Neural cell (in vitro differentiated cells): ENCODE data around the gene MAMDC2. TPM values are rescaled to one million over a fixed set of nuclear protein-coding genes. Genes with fewer than 3 reads are reported as not detected.

Source experiments
- H2AFZ ChIP-seq: fragments of 200-600, 300-800 bp; sonication (generic), shearing (Covaris generic); 2 replicates; pipeline ENCODE4 v1.6.0; 2014; ENCODE audit warnings: low read depth, mild to moderate bottlenecking, antibody characterized with exemption, low read length, moderate library complexity
- H3F3A ChIP-seq: fragments of 200-600 bp; shearing (Covaris generic); 2 replicates; pipeline ENCODE4 v1.6.1; 2016; ENCODE audit warnings: mild to moderate bottlenecking, moderate library complexity, mixed read lengths, antibody characterized with exemption, low read length; ENCODE audit not compliant: insufficient read depth, poor library complexity, severe bottlenecking
- H3K27ac ChIP-seq: fragments of 200-600, 300-800 bp; sonication (generic), shearing (Covaris generic); 2 replicates; pipeline ENCODE4 v1.5.1; 2014; ENCODE audit warnings: mild to moderate bottlenecking, low read length, moderate library complexity
- H3K27me3 ChIP-seq: fragments of 300-800, 200-600 bp; sonication (generic), shearing (Covaris generic); 2 replicates; pipeline ENCODE4 v1.6.0; 2014; ENCODE audit warnings: mild to moderate bottlenecking, low read depth, low read length, moderate library complexity; ENCODE audit not compliant: insufficient read depth
- H3K36me3 ChIP-seq: fragments of 300-800, 200-600 bp; sonication (generic), shearing (Covaris generic); 2 replicates; pipeline ENCODE4 v1.5.1; 2014; ENCODE audit warnings: mild to moderate bottlenecking, antibody characterized with exemption, low read length, moderate library complexity; ENCODE audit not compliant: insufficient read depth
- H3K4me2 ChIP-seq: fragments of 300-800, 200-600 bp; sonication (generic), shearing (Covaris generic); 2 replicates; pipeline ENCODE4 v1.6.0; 2014; ENCODE audit warnings: mild to moderate bottlenecking, low read length
- H3K4me3 ChIP-seq: fragments of 300-800, 200-600 bp; sonication (generic), shearing (Covaris generic); 2 replicates; pipeline ENCODE4 v1.5.1; 2014; ENCODE audit warnings: mild to moderate bottlenecking, low read length, moderate library complexity
- H3K79me2 ChIP-seq: fragments of 200-600 bp; shearing (Covaris generic); replicated peaks from 2 replicates; pipeline ENCODE4 v1.6.0; 2014; ENCODE audit warnings: mild to moderate bottlenecking, low read length, moderate library complexity; ENCODE audit not compliant: insufficient read depth
- H3K9ac ChIP-seq: fragments of 300-800, 200-600 bp; sonication (generic), shearing (Covaris generic); 2 replicates; pipeline ENCODE4 v1.6.1; 2016; ENCODE audit warnings: mild to moderate bottlenecking, low read length, mixed read lengths
- H3K9me2 ChIP-seq: fragments of 200-600 bp; shearing (Covaris generic); 2 replicates; pipeline ENCODE4 v1.6.1; 2016; ENCODE audit warnings: mild to moderate bottlenecking, low read length, mixed read lengths; ENCODE audit not compliant: insufficient read depth
- H3K9me3 ChIP-seq: fragments of 200-600, 300-800 bp; sonication (generic), shearing (Covaris generic); 2 replicates; pipeline ENCODE4 v1.6.1; 2016; ENCODE audit warnings: mild to moderate bottlenecking, mixed run types, low read length, moderate library complexity, mixed read lengths
- H4K20me1 ChIP-seq: fragments of 200-600 bp; shearing (Covaris generic); 2 replicates; pipeline ENCODE4 v1.6.1; 2016; ENCODE audit warnings: mild to moderate bottlenecking, mixed run types; ENCODE audit not compliant: insufficient read depth
- CTCF ChIP-seq: fragments of 450-650 bp; IDR thresholded peaks from 2 replicates; pipeline ENCODE4 v1.5.1; 2014; ENCODE audit warnings: antibody characterized with exemption, mild to moderate bottlenecking, moderate library complexity; ENCODE audit not compliant: poor library complexity, severe bottlenecking
- EP300 ChIP-seq: fragments of 450-650 bp; conservative IDR thresholded peaks from 2 replicates; pipeline ENCODE4 v1.6.1; 2014; ENCODE audit warnings: antibody characterized with exemption, mild to moderate bottlenecking, moderate library complexity; ENCODE audit not compliant: poor library complexity, severe bottlenecking
- EZH2 ChIP-seq: fragments of 200-600, 300-800 bp; shearing (Covaris generic), sonication (generic); IDR thresholded peaks from 2 replicates; pipeline ENCODE4 v1.6.1; 2014; ENCODE audit warnings: antibody characterized with exemption, low read length, borderline replicate concordance, mild to moderate bottlenecking; ENCODE audit not compliant: insufficient read depth, poor library complexity, severe bottlenecking
- MXI1 ChIP-seq: fragments of 450-650 bp; conservative IDR thresholded peaks from 2 replicates; pipeline ENCODE4 v1.6.1; 2014; ENCODE audit warnings: antibody characterized with exemption, mild to moderate bottlenecking; ENCODE audit not compliant: poor library complexity, severe bottlenecking
- POLR2AphosphoS5 ChIP-seq: IDR thresholded peaks from 2 replicates; pipeline ENCODE4 v1.6.1; 2012
- RAD21 ChIP-seq: fragments of 450-650 bp; conservative IDR thresholded peaks from 2 replicates; pipeline ENCODE4 v1.6.1; 2014; ENCODE audit warnings: antibody characterized with exemption, mild to moderate bottlenecking, moderate library complexity
- SMC3 ChIP-seq: fragments of 450-650 bp; conservative IDR thresholded peaks from 2 replicates; pipeline ENCODE4 v1.6.1; 2014; ENCODE audit warnings: antibody characterized with exemption, mild to moderate bottlenecking, moderate library complexity; ENCODE audit not compliant: poor library complexity
- TAF1 ChIP-seq: IDR thresholded peaks from 2 replicates; pipeline ENCODE4 v1.6.1; 2012; ENCODE audit warnings: low read depth
- polyA plus RNA-seq: library from polyadenylated mRNA; depleted of rRNA; stranded (reverse); fragments of >200 nt; gene quantifications from 2 replicates; pipeline ENCODE4 v1.2.3, GENCODE V29; 2014
- TF ChIP-seq, protein P1 (sequence below): IDR thresholded peaks from 2 replicates; pipeline ENCODE4 v1.6.1; 2012; ENCODE audit warnings: borderline replicate concordance

The MAMDC2 gene
- polyA plus RNA-seq, 1 donor from 2014 or later = 0.30 TPM

GRCh38 chr9:70079417-70080037 lies 35.9 kb downstream of the MAMDC2 start:
- Histone ChIP-seq H3K27me3 (no peaks in the 10 kb centered on the region), H4K20me1 (no peaks in the 10 kb centered on the region), H3K9me2 (no peaks in the 10 kb centered on the region), H3K36me3 (no peaks in the 10 kb centered on the region), H3K79me2 (no peaks in the 10 kb centered on the region), H3F3A (no peaks in the 10 kb centered on the region), H3K4me2 (no peak overlapping the region), H3K9ac (no peak overlapping the region), H3K4me3 (no peak overlapping the region), H2AFZ (no peak overlapping the region), H3K9me3 (no peaks in the 10 kb centered on the region), H3K27ac (no peak overlapping the region)
- TF ChIP-seq MXI1 = no peak
- no peak for TF ChIP-seq EZH2
- TF ChIP-seq, protein P1, sequence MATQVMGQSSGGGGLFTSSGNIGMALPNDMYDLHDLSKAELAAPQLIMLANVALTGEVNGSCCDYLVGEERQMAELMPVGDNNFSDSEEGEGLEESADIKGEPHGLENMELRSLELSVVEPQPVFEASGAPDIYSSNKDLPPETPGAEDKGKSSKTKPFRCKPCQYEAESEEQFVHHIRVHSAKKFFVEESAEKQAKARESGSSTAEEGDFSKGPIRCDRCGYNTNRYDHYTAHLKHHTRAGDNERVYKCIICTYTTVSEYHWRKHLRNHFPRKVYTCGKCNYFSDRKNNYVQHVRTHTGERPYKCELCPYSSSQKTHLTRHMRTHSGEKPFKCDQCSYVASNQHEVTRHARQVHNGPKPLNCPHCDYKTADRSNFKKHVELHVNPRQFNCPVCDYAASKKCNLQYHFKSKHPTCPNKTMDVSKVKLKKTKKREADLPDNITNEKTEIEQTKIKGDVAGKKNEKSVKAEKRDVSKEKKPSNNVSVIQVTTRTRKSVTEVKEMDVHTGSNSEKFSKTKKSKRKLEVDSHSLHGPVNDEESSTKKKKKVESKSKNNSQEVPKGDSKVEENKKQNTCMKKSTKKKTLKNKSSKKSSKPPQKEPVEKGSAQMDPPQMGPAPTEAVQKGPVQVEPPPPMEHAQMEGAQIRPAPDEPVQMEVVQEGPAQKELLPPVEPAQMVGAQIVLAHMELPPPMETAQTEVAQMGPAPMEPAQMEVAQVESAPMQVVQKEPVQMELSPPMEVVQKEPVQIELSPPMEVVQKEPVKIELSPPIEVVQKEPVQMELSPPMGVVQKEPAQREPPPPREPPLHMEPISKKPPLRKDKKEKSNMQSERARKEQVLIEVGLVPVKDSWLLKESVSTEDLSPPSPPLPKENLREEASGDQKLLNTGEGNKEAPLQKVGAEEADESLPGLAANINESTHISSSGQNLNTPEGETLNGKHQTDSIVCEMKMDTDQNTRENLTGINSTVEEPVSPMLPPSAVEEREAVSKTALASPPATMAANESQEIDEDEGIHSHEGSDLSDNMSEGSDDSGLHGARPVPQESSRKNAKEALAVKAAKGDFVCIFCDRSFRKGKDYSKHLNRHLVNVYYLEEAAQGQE = no peak
- no peak for TF ChIP-seq EP300
- no peak for TF ChIP-seq CTCF
- no peak for TF ChIP-seq RAD21
- TF ChIP-seq TAF1 = no peak
- TF ChIP-seq SMC3 = no peak
- no peak for TF ChIP-seq POLR2AphosphoS5

DNA sequence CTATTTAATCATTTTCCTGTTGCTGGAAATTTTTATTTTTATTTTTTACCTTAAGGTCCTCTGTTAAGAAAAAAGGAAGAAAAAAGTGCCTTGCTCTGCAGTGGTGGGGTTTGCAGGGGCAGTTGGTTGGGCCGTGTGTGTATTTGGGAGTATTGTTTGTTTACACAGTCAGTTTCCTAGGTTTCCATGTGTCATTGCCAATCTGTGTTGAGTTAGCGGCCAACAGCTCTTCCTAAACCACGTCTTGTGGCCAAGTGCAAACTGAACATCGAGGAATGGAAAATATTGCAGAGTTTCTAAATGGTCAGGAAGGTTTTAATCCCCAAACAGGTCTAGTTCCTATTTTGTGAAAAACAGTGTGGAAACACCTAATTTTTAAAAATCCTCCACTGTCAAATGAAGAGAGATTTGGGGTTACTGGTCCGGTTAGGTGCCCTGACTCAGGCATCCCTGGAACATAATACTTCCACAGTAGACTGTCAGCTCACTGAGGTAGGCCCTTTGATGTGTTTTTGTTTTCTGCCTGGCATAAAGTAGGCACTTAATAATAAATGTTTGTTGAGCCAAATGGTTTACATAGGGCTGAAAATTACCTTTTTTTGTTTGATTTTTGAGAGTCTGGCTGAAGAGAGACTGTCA lies 37.0 kb downstream of the MAMDC2 start:
- no peak overlapping the region for H3K4me2 ChIP-seq
- no peak overlapping the region for H3K27ac ChIP-seq
- H4K20me1 ChIP-seq = no peaks in the 10 kb centered on the region
- H3K27me3 ChIP-seq = no peaks in the 10 kb centered on the region
- TF ChIP-seq CTCF = no peak
- no peak for TF ChIP-seq EP300
- TF ChIP-seq, protein P1 = no peak
- no peak for TF ChIP-seq TAF1
- TF ChIP-seq EZH2 = no peak
- no peak for TF ChIP-seq MXI1
- TF ChIP-seq RAD21 = no peak
- no peak for TF ChIP-seq SMC3
- H3K36me3 ChIP-seq = no peaks in the 10 kb centered on the region
- no peaks in the 10 kb centered on the region for H3K79me2 ChIP-seq
- H3K9me2 ChIP-seq = no peaks in the 10 kb centered on the region
- H3F3A ChIP-seq = no peaks in the 10 kb centered on the region
- H3K4me3 ChIP-seq = no peak overlapping the region
- no peaks in the 10 kb centered on the region for H3K9me3 ChIP-seq
- no peak overlapping the region for H3K9ac ChIP-seq
- no peak overlapping the region for H2AFZ ChIP-seq
